Natural killer cell (primary cell): ENCODE results near the gene SULT2B1. TPM values are rescaled to one million over a fixed set of nuclear protein-coding genes. Genes with fewer than 3 reads are reported as not detected.
"Not testable (repeated sequence)": the region's sequence is repeated elsewhere in the genome, so short reads cannot be mapped to it uniquely, and the experiment has no call there.

Experiments
- ATAC-seq, 3 donors: fragments of 150-1000 bp in 2 of 3; fragments of 200-7000 bp in 1 of 3; cut with Tn5 transposase; 1 replicate in 1 of 3; 2 replicates in 2 of 3; pipeline ENCODE4 v1.10.0; 2021; ENCODE audit warnings: mild to moderate bottlenecking in 2 of 3, moderate library complexity in 2 of 3
- DNase-seq, 2 donors: peaks; one replicate each; pipeline versions ENCODE4 v3.0.0 to v3.0.0-alpha.2; 2013 to 2021; ENCODE audit warnings: mixed read lengths in 1 of 2
- H3K27ac ChIP-seq: one replicate; pipeline ENCODE4 v1.5.1; 2013; ENCODE audit warnings: mild to moderate bottlenecking, low read length
- H3K27me3 ChIP-seq: one replicate; pipeline ENCODE4 v1.6.1; 2013; ENCODE audit warnings: low read length; ENCODE audit not compliant: control insufficient read depth, insufficient read depth
- H3K36me3 ChIP-seq: one replicate; pipeline ENCODE4 v1.6.1; 2013; ENCODE audit warnings: low read length; ENCODE audit not compliant: control insufficient read depth, insufficient read depth
- H3K4me1 ChIP-seq: one replicate; pipeline ENCODE4 v1.6.1; 2013; ENCODE audit warnings: low read length; ENCODE audit not compliant: control insufficient read depth, insufficient read depth
- H3K4me3 ChIP-seq: one replicate; pipeline ENCODE4 v1.5.1; 2013; ENCODE audit warnings: low read length
- H3K9me3 ChIP-seq: one replicate; pipeline ENCODE4 v1.6.1; 2013; ENCODE audit warnings: low read length; ENCODE audit not compliant: control insufficient read depth, insufficient read depth
- H3K27ac Mint-ChIP-seq, 2 donors: one replicate each; pipeline ENCODE4 v1.8.0; 2022; ENCODE audit warnings: mild to moderate bottlenecking in 2 of 2, mixed read lengths in 2 of 2, moderate library complexity in 1 of 2
- H3K27me3 Mint-ChIP-seq, 2 donors: one replicate each; pipeline ENCODE4 v1.8.0; 2022; ENCODE audit warnings: low read depth in 2 of 2, mixed read lengths in 2 of 2
- H3K36me3 Mint-ChIP-seq: one replicate; pipeline ENCODE4 v1.8.0; 2022; ENCODE audit warnings: mixed read lengths
- H3K4me1 Mint-ChIP-seq, 2 donors: one replicate each; pipeline ENCODE4 v1.8.0; 2022; ENCODE audit warnings: mixed read lengths in 2 of 2
- H3K4me3 Mint-ChIP-seq: one replicate; pipeline ENCODE4 v1.8.0; 2022; ENCODE audit warnings: mild to moderate bottlenecking, moderate library complexity, mixed read lengths
- H3K9me3 Mint-ChIP-seq, 2 donors: one replicate each; pipeline ENCODE4 v1.8.0; 2022; ENCODE audit warnings: mixed read lengths in 2 of 2
- CTCF ChIP-seq: fragments of 200-600 bp; IDR thresholded peaks from one replicate; pipeline ENCODE4 v1.8.0; 2022; ENCODE audit warnings: antibody characterized with exemption
- WGBS: methylation state at CpG from one replicate; pipeline ENCODE4 v1.1.7; 2013; ENCODE audit warnings: missing lambda C conversion rate; ENCODE audit not compliant: insufficient coverage; 5-methylcytosine and 5-hydroxymethylcytosine counted together
- intact Hi-C: fragments of 100-400 bp; cut with micrococcal nuclease; formaldehyde crosslinking; loops from one replicate; pipeline ENCODE4 v1.14.2; 2022
- total RNA-seq, 4 donors: library from RNA; stranded (reverse); fragments of 120-200 nt in 1 of 4; gene quantifications; one replicate each; pipeline versions ENCODE4 v1.2.3 to v1.2.4, GENCODE V29; 2013 to 2022

SULT2B1 gene
- total RNA-seq, 3 donors from 2014 or later (not counting 1 experiment from before 2014, with no cell fraction given) = 0.40 TPM; not detected in 2

- ATAC-seq (no peak), DNase-seq (no peak)
- no peaks in the 10 kb centered on the region for H3K4me1 ChIP-seq
- Mint-ChIP-seq H3K4me1 (no peaks in the 10 kb centered on the region), H3K27me3 (peaks cover 0 to 9% of the 10 kb centered on the region in 2 donors), H3K27ac (no peak overlapping the region), H3K9me3 (peaks cover 2 to 3% of the 10 kb centered on the region in 2 donors), H3K36me3 (no peaks in the 10 kb centered on the region), H3K4me3 (no peak overlapping the region)
- H3K27me3 ChIP-seq = no peaks in the 10 kb centered on the region
- TF ChIP-seq CTCF = no peak
- H3K27ac ChIP-seq = no peak overlapping the region
- 74% methylated on average over 5 of the region's 6 CpGs for WGBS
- peaks cover 18% of the 10 kb centered on the region for H3K9me3 ChIP-seq
- H3K4me3 ChIP-seq = no peak overlapping the region
- no peaks in the 10 kb centered on the region for H3K36me3 ChIP-seq
- intact Hi-C loops = no loop called here
Measured at GRCh38 chr19:48530770-48531169, 21.2 kb upstream of the SULT2B1 start.

GRCh38 chr19:48533770-48534169, 18.2 kb upstream of the SULT2B1 start:
- Mint-ChIP-seq H3K27ac (no peak overlapping the region), H3K36me3 (no peaks in the 10 kb centered on the region), H3K4me3 (no peak overlapping the region), H3K4me1 (no peaks in the 10 kb centered on the region), H3K9me3 (peaks cover 2 to 3% of the 10 kb centered on the region in 2 donors), H3K27me3 (peaks cover 0 to 6% of the 10 kb centered on the region in 2 donors)
- no peaks in the 10 kb centered on the region for H3K36me3 ChIP-seq
- H3K27ac ChIP-seq = no peak overlapping the region
- intact Hi-C loops = no loop called here
- no peak for ATAC-seq
- 90% methylated on average over 9 of the region's 10 CpGs for WGBS
- H3K4me3 ChIP-seq = no peak overlapping the region
- TF ChIP-seq CTCF = no peak
- H3K27me3 ChIP-seq = no peaks in the 10 kb centered on the region
- no peak for DNase-seq
- H3K4me1 ChIP-seq = no peaks in the 10 kb centered on the region
- H3K9me3 ChIP-seq = peaks cover 7% of the 10 kb centered on the region

- H3K9me3 Mint-ChIP-seq = no peaks in the 10 kb centered on the region
- no peaks in the 10 kb centered on the region for H3K9me3 ChIP-seq
- WGBS = 85% methylated on average over 7 of the region's 7 CpGs
- no peak overlapping the region for H3K27ac ChIP-seq
- DNase-seq = no peak
- intact Hi-C loops = no loop called here
- no peak for TF ChIP-seq CTCF
- H3K36me3 ChIP-seq = no peaks in the 10 kb centered on the region
- H3K4me3 ChIP-seq = no peak overlapping the region
- no peaks in the 10 kb centered on the region for H3K4me1 ChIP-seq
- no peak overlapping the region for H3K4me3 Mint-ChIP-seq
- no peaks in the 10 kb centered on the region for H3K4me1 Mint-ChIP-seq
- no peak for ATAC-seq
- H3K27me3 Mint-ChIP-seq = no peaks in the 10 kb centered on the region
- H3K36me3 Mint-ChIP-seq = no peaks in the 10 kb centered on the region
- H3K27me3 ChIP-seq = no peaks in the 10 kb centered on the region
- H3K27ac Mint-ChIP-seq = no peak overlapping the region
Measured at GRCh38 chr19:48537541-48537940, 14.4 kb upstream of the SULT2B1 start.

GRCh38 chr19:48538057-48538456, 13.9 kb upstream of the SULT2B1 start:
- H3K4me1 ChIP-seq, intact Hi-C loops, H3K27me3 ChIP-seq, H3K36me3 ChIP-seq, H3K27ac ChIP-seq, H3K36me3 Mint-ChIP-seq, DNase-seq, H3K9me3 ChIP-seq, H3K27me3 Mint-ChIP-seq, ATAC-seq, H3K27ac Mint-ChIP-seq, H3K9me3 Mint-ChIP-seq, H3K4me3 ChIP-seq, H3K4me1 Mint-ChIP-seq, H3K4me3 Mint-ChIP-seq: not testable (repeated sequence)
- no CpG with 5 or more reads among the region's 8 CpGs for WGBS
